T-helper 2 cell treated with Interferon-gamma antibody and Interleukin-4, amounts not matched to agents 5 μg/mL and 100 μg/mL, for 36 hours (primary cell): Measurements from ENCODE around the gene MAP7.
A peak's percentile ranks its signal among the peaks of the same experiment; 100 is the strongest.

Experiments
- DNase-seq: peaks from one replicate; pipeline ENCODE4 v3.0.0; 2021; ENCODE audit warnings: low spot score
- H3K27ac Mint-ChIP-seq: one replicate; pipeline ENCODE4 v1.8.0; 2021; ENCODE audit warnings: mild to moderate bottlenecking, mixed read lengths
- H3K27me3 Mint-ChIP-seq: one replicate; pipeline ENCODE4 v1.8.0; 2021; ENCODE audit warnings: low read depth, mixed read lengths
- H3K36me3 Mint-ChIP-seq: one replicate; pipeline ENCODE4 v1.8.0; 2021; ENCODE audit warnings: low read depth, mixed read lengths
- H3K4me1 Mint-ChIP-seq: one replicate; pipeline ENCODE4 v1.8.0; 2021; ENCODE audit warnings: low read depth, mixed read lengths
- H3K4me3 Mint-ChIP-seq: one replicate; pipeline ENCODE4 v1.8.0; 2022; ENCODE audit warnings: mild to moderate bottlenecking, moderate library complexity, mixed read lengths
- H3K9me3 Mint-ChIP-seq: one replicate; pipeline ENCODE4 v1.8.0; 2021; ENCODE audit warnings: mixed read lengths

The MAP7 gene

GRCh38 chr6:136532030-136532429 lies 18.2 kb downstream of the MAP7 start:
- Mint-ChIP-seq H3K27me3 (peaks cover 34% of the 10 kb centered on the region), H3K9me3 (peaks cover 3% of the 10 kb centered on the region), H3K4me3 (no peak overlapping the region), H3K4me1 (peaks cover 2% of the 10 kb centered on the region), H3K27ac (no peak overlapping the region), H3K36me3 (no peaks in the 10 kb centered on the region)
- DNase-seq, result no peak

GRCh38 chr6:136529710-136530109 lies 20.5 kb downstream of the MAP7 start:
- Mint-ChIP-seq H3K36me3 (no peaks in the 10 kb centered on the region), H3K9me3 (no peaks in the 10 kb centered on the region), H3K4me1 (peaks cover 14% of the 10 kb centered on the region), H3K27me3 (peaks cover 31% of the 10 kb centered on the region), H3K27ac (no peak overlapping the region), H3K4me3 (no peak overlapping the region)
- DNase-seq, result no peak

GRCh38 chr6:136528477-136528876 lies 21.7 kb downstream of the MAP7 start:
- no peak overlapping the region for H3K4me3 Mint-ChIP-seq
- no peak for DNase-seq
- peaks cover 14% of the 10 kb centered on the region for H3K4me1 Mint-ChIP-seq
- H3K9me3 Mint-ChIP-seq, result no peaks in the 10 kb centered on the region
- H3K27ac Mint-ChIP-seq, result no peak overlapping the region
- peaks cover 27% of the 10 kb centered on the region for H3K27me3 Mint-ChIP-seq
- no peaks in the 10 kb centered on the region for H3K36me3 Mint-ChIP-seq

- H3K27me3 Mint-ChIP-seq, result peaks cover 21% of the 10 kb centered on the region
Measured at GRCh38 chr6:136527831-136528230, 22.4 kb downstream of the MAP7 start.

GRCh38 chr6:136526937-136527336 lies 23.3 kb downstream of the MAP7 start:
- Mint-ChIP-seq H3K4me3 (no peak overlapping the region), H3K9me3 (no peaks in the 10 kb centered on the region), H3K27me3 (peaks cover 17% of the 10 kb centered on the region), H3K4me1 (peaks cover 14% of the 10 kb centered on the region), H3K27ac (no peak overlapping the region), H3K36me3 (no peaks in the 10 kb centered on the region)
- DNase-seq, result no peak

More at GRCh38 chr6:136527831-136528230, 22.4 kb downstream of the MAP7 start:
- Mint-ChIP-seq H3K9me3 (no peaks in the 10 kb centered on the region), H3K4me1 (peaks cover 14% of the 10 kb centered on the region), H3K27ac (no peak overlapping the region), H3K36me3 (no peaks in the 10 kb centered on the region), H3K4me3 (no peak overlapping the region)
- no peak for DNase-seq

GRCh38 chr6:136526196-136526930 lies 23.9 kb downstream of the MAP7 start:
- peaks cover 14% of the 10 kb centered on the region for H3K4me1 Mint-ChIP-seq
- H3K27ac Mint-ChIP-seq, result peak overlapping the region; percentile 54
- H3K9me3 Mint-ChIP-seq, result no peaks in the 10 kb centered on the region
- DNase-seq, result peak; percentile 26
- no peaks in the 10 kb centered on the region for H3K36me3 Mint-ChIP-seq
- peaks cover 18% of the 10 kb centered on the region for H3K27me3 Mint-ChIP-seq
- peak overlapping the region; percentile 55 for H3K4me3 Mint-ChIP-seq

GRCh38 chr6:136525586-136526195 lies 24.5 kb downstream of the MAP7 start:
- H3K4me1 Mint-ChIP-seq, result peaks cover 14% of the 10 kb centered on the region
- no peak for DNase-seq
- no peaks in the 10 kb centered on the region for H3K9me3 Mint-ChIP-seq
- H3K36me3 Mint-ChIP-seq, result no peaks in the 10 kb centered on the region
- peaks cover 18% of the 10 kb centered on the region for H3K27me3 Mint-ChIP-seq
- peak overlapping the region; percentile 55 for H3K4me3 Mint-ChIP-seq
- H3K27ac Mint-ChIP-seq, result no peak overlapping the region

- H3K27me3 Mint-ChIP-seq, result peaks cover 23% of the 10 kb centered on the region
- DNase-seq, result no peak
- no peaks in the 10 kb centered on the region for H3K9me3 Mint-ChIP-seq
- H3K27ac Mint-ChIP-seq, result no peak overlapping the region
- H3K4me3 Mint-ChIP-seq, result no peak overlapping the region
- no peaks in the 10 kb centered on the region for H3K36me3 Mint-ChIP-seq
- H3K4me1 Mint-ChIP-seq, result peaks cover 14% of the 10 kb centered on the region
Measured at GRCh38 chr6:136524936-136525413, 25.2 kb downstream of the MAP7 start.

GRCh38 chr6:136524339-136524935 lies 25.8 kb downstream of the MAP7 start:
- Mint-ChIP-seq H3K27ac (no peak overlapping the region), H3K4me3 (no peak overlapping the region), H3K9me3 (no peaks in the 10 kb centered on the region), H3K27me3 (peaks cover 26% of the 10 kb centered on the region), H3K36me3 (no peaks in the 10 kb centered on the region), H3K4me1 (peaks cover 14% of the 10 kb centered on the region)
- DNase-seq, result no peak

- Mint-ChIP-seq H3K36me3 (no peaks in the 10 kb centered on the region), H3K9me3 (no peaks in the 10 kb centered on the region), H3K27ac (no peak overlapping the region), H3K4me3 (no peak overlapping the region), H3K27me3 (peaks cover 27% of the 10 kb centered on the region), H3K4me1 (peaks cover 14% of the 10 kb centered on the region)
- DNase-seq, result no peak
Measured at GRCh38 chr6:136523196-136523595, 27.0 kb downstream of the MAP7 start.

- H3K4me1 Mint-ChIP-seq, result peaks cover 14% of the 10 kb centered on the region
- no peak overlapping the region for H3K27ac Mint-ChIP-seq
- no peaks in the 10 kb centered on the region for H3K36me3 Mint-ChIP-seq
- no peak overlapping the region for H3K4me3 Mint-ChIP-seq
- DNase-seq, result no peak
- peaks cover 27% of the 10 kb centered on the region for H3K27me3 Mint-ChIP-seq
- no peaks in the 10 kb centered on the region for H3K9me3 Mint-ChIP-seq
Measured at GRCh38 chr6:136522636-136523035, 27.6 kb downstream of the MAP7 start.

- H3K9me3 Mint-ChIP-seq, result no peaks in the 10 kb centered on the region
- H3K27me3 Mint-ChIP-seq, result peaks cover 29% of the 10 kb centered on the region
- DNase-seq, result no peak
- no peak overlapping the region for H3K4me3 Mint-ChIP-seq
- H3K27ac Mint-ChIP-seq, result no peak overlapping the region
- H3K36me3 Mint-ChIP-seq, result no peaks in the 10 kb centered on the region
- peaks cover 14% of the 10 kb centered on the region for H3K4me1 Mint-ChIP-seq
Measured at GRCh38 chr6:136521911-136522310, 28.3 kb downstream of the MAP7 start.

- Mint-ChIP-seq H3K4me3 (no peak overlapping the region), H3K27me3 (peaks cover 29% of the 10 kb centered on the region), H3K4me1 (peaks cover 10% of the 10 kb centered on the region), H3K36me3 (no peaks in the 10 kb centered on the region), H3K27ac (no peak overlapping the region), H3K9me3 (no peaks in the 10 kb centered on the region)
- DNase-seq, result no peak
Measured at GRCh38 chr6:136521427-136521826, 28.8 kb downstream of the MAP7 start.

- H3K4me1 Mint-ChIP-seq, result peaks cover 5% of the 10 kb centered on the region
- H3K27ac Mint-ChIP-seq, result no peak overlapping the region
- peaks cover 24% of the 10 kb centered on the region for H3K27me3 Mint-ChIP-seq
- no peaks in the 10 kb centered on the region for H3K36me3 Mint-ChIP-seq
- H3K4me3 Mint-ChIP-seq, result no peak overlapping the region
- no peaks in the 10 kb centered on the region for H3K9me3 Mint-ChIP-seq
- no peak for DNase-seq
Measured at GRCh38 chr6:136520517-136520916, 29.7 kb downstream of the MAP7 start.
